GM15510 (cell line): Measurements from ENCODE around the gene HEG1.

ENCODE experiments used
- POLR2A ChIP-seq: IDR thresholded peaks from 3 replicates; pipeline ENCODE4 v1.6.1; 2011; ENCODE audit warnings: borderline replicate concordance; ENCODE audit not compliant: insufficient read length; ENCODE audit errors: extremely low read depth

The HEG1 gene, protein sequence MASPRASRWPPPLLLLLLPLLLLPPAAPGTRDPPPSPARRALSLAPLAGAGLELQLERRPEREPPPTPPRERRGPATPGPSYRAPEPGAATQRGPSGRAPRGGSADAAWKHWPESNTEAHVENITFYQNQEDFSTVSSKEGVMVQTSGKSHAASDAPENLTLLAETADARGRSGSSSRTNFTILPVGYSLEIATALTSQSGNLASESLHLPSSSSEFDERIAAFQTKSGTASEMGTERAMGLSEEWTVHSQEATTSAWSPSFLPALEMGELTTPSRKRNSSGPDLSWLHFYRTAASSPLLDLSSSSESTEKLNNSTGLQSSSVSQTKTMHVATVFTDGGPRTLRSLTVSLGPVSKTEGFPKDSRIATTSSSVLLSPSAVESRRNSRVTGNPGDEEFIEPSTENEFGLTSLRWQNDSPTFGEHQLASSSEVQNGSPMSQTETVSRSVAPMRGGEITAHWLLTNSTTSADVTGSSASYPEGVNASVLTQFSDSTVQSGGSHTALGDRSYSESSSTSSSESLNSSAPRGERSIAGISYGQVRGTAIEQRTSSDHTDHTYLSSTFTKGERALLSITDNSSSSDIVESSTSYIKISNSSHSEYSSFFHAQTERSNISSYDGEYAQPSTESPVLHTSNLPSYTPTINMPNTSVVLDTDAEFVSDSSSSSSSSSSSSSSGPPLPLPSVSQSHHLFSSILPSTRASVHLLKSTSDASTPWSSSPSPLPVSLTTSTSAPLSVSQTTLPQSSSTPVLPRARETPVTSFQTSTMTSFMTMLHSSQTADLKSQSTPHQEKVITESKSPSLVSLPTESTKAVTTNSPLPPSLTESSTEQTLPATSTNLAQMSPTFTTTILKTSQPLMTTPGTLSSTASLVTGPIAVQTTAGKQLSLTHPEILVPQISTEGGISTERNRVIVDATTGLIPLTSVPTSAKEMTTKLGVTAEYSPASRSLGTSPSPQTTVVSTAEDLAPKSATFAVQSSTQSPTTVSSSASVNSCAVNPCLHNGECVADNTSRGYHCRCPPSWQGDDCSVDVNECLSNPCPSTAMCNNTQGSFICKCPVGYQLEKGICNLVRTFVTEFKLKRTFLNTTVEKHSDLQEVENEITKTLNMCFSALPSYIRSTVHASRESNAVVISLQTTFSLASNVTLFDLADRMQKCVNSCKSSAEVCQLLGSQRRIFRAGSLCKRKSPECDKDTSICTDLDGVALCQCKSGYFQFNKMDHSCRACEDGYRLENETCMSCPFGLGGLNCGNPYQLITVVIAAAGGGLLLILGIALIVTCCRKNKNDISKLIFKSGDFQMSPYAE (N-terminal part only)

DNA sequence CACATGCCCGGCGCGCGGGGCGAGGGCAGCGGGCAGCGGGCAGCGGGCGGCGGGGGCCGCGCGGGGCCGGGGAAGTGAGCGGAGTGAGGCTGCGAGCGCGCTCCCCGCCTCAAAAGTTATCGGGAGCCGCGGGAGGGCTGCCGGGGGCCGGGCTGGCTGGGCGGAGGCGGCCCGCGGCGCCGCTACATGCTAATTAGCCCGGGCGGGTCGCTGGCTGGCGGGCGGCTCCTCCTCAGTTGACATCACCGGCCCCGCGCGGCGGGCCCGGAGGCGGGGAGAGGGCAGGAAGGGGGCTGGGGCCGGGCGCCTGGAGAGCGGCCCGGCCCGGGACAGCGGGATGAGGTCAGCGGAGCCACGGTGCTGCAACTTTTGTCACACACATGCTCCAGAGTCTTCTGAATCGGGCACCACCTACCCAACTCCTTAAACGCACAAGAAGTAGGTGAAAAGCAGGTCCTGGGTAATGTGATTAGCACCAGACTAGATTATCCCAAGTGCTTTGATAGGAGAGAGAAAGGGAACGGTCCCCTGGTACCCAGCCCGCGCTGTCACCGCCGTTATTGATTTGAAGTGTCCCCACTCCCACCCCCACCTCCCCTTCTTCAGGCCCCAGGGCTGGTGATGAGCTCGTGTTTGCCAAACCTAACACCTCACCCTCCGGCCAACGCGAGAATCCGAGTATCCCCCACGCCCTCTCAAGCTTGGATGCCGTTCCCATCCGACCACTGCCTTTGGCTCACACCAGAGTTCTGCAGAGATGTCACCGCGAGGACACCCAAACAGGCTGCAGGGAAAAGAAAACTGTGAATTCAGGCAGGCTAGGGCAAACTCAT, at the start of gene HEG1:
Gene HEG1, minus strand, starts transcription at position 85 of the 833 bp plus-strand sequence. CDS start 107 bp downstream, outside the sequence.
- TF ChIP-seq POLR2A: peak; percentile 52

DNA sequence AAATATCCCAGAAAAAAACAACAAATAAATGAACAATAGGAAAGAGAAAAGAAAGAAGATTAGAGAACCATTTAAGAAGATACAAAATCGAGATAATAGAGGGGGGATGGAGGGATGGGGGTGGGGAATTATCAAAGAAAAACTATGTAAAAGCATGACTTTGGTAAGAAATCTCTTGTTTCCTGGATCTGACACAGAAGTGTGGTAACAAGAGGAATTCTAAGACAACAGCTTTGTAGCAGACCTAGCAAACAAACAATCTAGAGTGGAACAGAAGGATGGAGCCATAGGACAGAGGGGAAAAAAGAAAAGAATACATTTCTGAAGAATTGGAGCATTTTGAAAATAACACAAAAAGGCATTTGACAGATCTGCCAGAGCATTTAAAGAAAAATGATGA, 49.3 kb upstream of the HEG1 start:
- no peak for TF ChIP-seq POLR2A

DNA sequence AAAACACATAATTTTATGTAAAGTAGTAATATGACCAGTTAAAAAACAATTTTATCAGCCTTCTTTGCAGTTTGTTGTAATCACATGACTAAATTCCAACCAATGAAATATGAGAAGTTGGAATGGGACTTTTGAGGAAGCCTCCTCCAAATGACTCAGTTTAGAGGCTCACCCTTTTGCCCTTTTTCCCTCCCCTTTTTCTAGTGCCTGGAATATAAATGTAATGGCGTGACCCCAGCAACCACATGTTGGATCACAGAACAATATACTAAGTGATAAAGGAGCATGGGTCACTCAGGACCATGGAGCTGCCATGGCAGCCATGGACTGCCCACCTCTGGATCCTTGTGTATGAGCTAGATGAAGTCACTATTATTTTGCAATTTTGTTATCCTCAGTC, 48.8 kb upstream of the HEG1 start:
- TF ChIP-seq POLR2A: no peak

DNA sequence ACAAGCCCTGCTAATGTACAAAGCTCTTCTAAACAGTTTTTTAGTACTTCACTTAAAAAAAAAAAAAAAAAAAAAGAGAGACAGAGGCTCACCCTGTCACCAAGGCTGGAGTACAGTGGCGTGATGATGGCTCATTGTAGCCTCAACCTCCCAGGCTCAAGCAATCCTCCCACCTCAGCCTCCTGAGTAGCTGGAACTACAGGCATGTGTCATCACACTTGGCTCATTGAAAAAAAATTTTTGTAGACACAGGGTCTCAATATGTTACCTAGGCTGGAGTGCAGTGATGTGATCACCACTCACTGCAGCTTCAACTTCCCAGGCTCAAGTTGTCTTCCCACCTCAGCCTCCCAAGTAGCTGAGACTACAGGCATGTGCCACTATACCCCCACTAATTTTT, 47.6 kb upstream of the HEG1 start:
- TF ChIP-seq POLR2A: no peak

DNA sequence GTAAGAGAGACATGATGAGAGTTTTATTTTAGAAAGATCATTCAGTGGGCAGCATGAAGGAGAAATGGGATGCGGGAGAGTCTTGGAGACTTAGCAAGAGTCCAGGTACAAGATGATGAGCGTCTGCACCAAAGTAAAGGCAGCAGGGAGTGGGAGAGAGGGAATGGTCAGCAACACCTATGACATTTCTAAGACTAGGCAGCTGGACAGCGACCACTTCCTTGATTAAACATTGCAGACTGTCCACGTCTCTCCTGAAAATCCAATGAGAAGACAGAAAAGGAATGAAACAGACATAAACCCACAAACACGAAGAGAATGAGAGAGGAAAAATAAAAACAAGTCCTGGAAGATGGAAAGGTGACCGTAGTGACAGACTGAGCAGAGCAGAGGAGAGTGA, 46.7 kb upstream of the HEG1 start:
- no peak for TF ChIP-seq POLR2A

DNA sequence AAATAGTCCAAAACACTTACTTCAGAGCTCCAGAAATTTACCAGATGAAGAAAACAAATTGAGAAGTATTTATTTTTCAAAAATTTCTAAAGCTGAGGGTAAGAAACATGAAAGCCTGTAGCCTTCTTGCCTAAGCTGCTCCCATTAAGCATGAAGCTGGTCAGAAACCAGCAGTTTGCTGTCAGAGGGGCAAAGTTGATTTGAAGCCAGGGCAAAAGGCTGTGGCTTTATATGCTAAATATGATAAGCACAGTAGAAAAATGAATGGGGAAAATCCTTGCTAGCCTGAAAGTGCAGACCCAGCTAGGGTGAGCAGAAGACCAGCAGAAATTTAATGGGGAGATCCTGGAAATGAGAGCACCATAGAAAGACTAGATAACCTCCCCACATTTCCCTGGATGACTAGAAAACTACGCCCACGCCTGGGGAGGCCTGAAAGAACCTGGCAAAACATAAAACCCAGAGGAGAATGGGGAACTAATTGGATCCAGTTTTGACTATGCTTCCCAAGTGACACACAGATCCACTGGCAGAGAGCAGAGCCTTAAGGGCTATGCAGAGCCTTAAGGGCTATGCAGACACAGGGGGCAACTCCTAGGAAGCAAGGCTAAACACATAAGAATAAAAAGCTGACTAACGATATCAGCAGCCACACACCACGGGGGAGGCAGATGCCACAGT, 43.0 kb upstream of the HEG1 start:
- TF ChIP-seq POLR2A: no peak

DNA sequence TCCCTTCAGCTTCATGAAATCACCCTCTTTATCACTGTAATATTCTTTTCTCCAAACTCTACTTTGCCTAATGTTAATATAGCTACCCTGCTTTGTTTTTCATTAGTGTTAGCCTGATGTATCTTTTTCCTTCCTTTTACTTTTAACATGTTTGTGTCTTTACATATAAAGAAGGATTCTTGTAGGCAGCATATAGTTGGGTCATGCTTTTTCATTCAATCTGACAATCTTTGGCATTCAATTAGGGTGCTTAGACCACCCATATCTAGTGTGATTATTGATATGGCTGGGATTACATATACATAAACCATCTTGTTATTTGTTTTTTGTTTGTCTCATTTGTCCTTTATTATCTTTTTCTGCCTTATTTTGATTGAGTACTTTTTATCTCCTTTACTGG, 34.9 kb upstream of the HEG1 start:
- TF ChIP-seq POLR2A: no peak

DNA sequence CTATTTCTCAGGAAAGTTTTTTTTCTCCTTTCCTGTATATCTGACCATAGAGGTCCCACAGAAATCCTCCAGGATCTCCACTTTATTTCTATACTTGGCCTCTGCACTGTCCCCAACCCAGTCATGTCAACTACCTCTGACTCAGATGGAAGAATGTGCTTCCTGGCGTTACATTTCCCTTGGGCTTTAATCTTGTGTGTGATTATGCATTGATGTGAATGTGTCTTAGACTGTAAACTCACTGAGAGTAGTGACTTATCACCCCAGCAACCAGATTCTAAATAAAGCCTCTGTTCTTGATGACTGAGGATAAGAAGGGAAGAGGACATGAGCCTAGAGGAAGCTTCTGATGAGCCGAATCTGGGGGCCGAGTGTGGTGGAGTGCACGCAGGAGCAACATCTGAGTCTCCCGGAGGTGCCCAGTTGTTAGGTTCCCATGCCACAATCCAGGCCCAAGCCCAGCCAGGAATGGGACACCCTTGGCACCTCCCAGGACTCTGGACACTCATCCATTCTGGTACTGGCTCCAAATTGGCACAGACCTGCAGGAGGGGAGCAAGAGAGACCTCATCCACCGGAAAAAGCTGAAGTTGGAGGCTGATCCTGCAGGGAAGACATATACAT, 32.1 kb upstream of the HEG1 start:
- no peak for TF ChIP-seq POLR2A

DNA sequence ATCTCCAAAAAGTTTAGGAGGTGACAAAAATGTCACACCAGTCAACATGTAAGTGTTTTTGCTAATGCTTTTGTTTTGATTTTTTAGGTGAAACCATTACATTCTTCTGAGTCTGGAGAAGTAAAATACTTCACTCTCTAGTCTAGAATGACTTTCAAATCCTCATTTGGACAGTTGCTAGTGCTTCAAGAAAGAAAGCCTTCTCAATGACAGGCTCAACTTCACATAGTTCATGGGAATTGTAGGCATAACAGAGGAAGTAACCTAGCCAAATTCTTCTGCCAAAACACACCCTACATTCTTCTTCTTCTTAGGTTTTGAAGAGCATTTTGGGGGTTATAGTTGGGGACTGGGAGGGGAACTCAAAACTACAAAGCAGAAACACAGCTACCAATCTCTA, 29.4 kb upstream of the HEG1 start:
- no peak for TF ChIP-seq POLR2A

DNA sequence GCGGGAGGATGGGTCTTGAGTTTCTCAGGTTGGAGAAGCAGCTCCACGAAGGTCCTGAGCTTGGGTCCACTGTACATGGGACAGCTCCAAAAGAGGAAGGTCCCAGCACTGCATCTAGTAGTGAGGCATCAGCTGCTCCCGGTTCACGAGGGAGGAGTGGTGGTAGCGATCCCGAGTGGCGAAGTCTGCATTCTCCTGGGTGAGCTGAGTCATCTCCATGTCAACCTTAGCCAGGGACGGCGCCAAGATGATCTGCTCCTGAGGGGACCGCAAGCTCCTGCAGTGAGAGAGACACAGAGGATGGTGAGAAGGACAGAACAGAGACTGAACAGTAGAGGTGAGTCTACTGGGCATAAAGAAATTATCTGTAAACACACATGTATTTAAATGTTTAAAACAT, 28.0 kb upstream of the HEG1 start:
- TF ChIP-seq POLR2A: no peak

DNA sequence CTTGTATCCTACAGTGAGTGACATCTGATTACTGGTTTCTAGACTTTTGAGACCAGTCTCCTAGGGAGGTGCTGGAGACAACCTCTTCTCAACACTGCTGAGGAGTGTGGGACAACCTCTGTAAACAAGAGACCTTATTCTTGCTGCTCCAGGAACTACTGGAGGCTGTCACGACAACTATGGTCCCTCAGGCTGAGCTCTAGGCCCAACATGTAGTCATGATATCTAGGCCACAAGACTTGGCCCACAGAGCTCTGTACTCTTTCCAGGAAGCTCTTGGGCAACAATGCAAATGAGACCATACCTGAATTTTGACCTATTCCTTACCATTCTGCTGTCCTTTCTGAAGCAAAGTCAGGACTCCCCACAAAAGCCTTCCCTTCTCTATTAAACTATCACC, 24.3 kb upstream of the HEG1 start:
- TF ChIP-seq POLR2A: no peak

DNA sequence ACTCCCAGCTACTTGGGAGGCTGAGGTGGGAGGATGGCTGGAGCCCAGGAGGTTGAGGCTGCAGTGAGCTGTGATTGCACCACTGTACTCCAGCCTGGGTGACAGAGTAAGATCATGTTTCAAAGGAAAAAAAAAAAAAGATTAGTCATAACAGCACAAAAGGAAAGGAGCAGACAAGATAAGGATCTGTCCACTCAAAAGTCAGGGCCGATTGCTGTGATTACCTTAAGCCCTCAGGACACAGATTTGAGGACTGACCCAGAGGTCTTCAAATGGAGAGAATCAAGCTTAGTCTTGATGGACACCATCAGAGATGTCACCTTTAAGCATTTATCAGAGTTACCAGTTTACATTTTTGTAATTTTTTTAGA, 23.9 kb upstream of the HEG1 start:
- no peak for TF ChIP-seq POLR2A
